Tibial nerve (tissue), 4 donors: Measurements from ENCODE around the gene CEP104.

Experiments
- EP300 ChIP-seq, 2 donors: sonication (generic); formaldehyde crosslinking; IDR thresholded peaks; one replicate each; pipeline ENCODE4 v1.6.1; 2017; ENCODE audit warnings: antibody characterized with exemption in 2 of 2, mild to moderate bottlenecking in 1 of 2
- POLR2A ChIP-seq, 2 donors: fragments of 450-650 bp; IDR thresholded peaks; one replicate each; pipeline ENCODE4 v1.6.1; 2017; ENCODE audit warnings: antibody characterized with exemption in 2 of 2, mild to moderate bottlenecking in 2 of 2, moderate library complexity in 2 of 2
- TF ChIP-seq, protein P1 (sequence below), 5 experiments: fragments of 200-600 bp in 3 of 5; fragments of 450-650 bp in 2 of 5; sonication (generic) in 3 of 5; IDR thresholded peaks; one replicate each; pipeline ENCODE4 v1.5.1; 2016 to 2019; ENCODE audit warnings: antibody characterized with exemption in 5 of 5, mild to moderate bottlenecking in 3 of 5, moderate library complexity in 2 of 5

DNA sequence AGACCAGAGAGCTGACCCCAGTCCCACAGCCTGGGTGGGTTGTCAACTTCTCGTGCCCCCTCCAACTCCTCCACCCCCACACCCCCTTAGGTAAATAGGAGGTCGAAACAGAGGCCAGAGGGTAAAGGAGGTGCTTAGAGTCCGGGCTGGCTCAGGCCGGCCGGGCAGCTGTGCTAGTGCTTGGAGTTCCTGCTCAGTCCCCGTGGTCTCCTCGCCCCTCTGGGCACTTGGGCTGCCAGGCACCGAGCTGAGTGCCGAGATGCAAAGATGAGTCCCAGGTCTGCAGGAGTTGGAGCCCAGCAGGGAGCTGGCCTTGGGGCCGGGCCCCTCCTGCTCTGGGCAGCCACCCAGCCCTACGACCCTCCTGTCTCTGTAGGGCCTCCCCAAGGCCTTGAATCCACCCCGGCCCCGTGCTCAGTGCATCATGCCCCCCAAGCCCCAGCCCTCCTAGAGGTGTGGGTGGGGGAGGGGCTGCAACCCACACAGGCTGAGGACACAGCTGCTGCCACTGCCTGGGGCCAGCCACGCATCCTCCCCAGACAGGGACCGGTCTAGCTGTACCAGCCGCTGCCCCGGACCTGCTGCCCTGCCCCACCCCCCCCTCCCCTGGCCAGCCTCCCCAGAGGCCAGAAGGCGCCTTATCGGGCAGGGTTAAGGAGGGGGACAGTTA lies 82.6 kb downstream of the CEP104 start:
- TF ChIP-seq, protein P1, sequence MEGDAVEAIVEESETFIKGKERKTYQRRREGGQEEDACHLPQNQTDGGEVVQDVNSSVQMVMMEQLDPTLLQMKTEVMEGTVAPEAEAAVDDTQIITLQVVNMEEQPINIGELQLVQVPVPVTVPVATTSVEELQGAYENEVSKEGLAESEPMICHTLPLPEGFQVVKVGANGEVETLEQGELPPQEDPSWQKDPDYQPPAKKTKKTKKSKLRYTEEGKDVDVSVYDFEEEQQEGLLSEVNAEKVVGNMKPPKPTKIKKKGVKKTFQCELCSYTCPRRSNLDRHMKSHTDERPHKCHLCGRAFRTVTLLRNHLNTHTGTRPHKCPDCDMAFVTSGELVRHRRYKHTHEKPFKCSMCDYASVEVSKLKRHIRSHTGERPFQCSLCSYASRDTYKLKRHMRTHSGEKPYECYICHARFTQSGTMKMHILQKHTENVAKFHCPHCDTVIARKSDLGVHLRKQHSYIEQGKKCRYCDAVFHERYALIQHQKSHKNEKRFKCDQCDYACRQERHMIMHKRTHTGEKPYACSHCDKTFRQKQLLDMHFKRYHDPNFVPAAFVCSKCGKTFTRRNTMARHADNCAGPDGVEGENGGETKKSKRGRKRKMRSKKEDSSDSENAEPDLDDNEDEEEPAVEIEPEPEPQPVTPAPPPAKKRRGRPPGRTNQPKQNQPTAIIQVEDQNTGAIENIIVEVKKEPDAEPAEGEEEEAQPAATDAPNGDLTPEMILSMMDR (IDR thresholded peaks at IDR 0.05) = no peak
- TF ChIP-seq EP300 (IDR thresholded peaks at IDR 0.05) (no peak), POLR2A (IDR thresholded peaks at IDR 0.05) (no peak)
